Activated CD8-positive, alpha-beta memory T cell treated with anti-CD3 and anti-CD28 coated beads for 1 hour (primary cell): ENCODE data around the gene ELMOD3.
"Not testable (repeated sequence)": the region's sequence is repeated elsewhere in the genome, so short reads cannot be mapped to it uniquely, and the experiment has no call there.

Experiments
- DNase-seq, 2 donors: peaks; one replicate each; pipeline ENCODE4 v3.0.0-alpha.2; 2020; ENCODE audit warnings: low read depth in 1 of 2; ENCODE audit errors: extremely low read depth in 1 of 2

ELMOD3 gene

GRCh38 chr2:85354286-85355072, at the start of gene ELMOD3, which contains the start of gene RETSAT:
ELMOD3 (plus strand) TSS chr2:85354769; CDS start chr2:85357199, 2,430 bp downstream.
RETSAT (minus strand) TSS chr2:85354528; CDS start chr2:85354507, 21 bp downstream.
- peak; percentile 88 to 97 for DNase-seq

- DNase-seq = no peak
Measured at GRCh38 chr2:85307527-85307897, 47.1 kb upstream of the ELMOD3 start.

DNA sequence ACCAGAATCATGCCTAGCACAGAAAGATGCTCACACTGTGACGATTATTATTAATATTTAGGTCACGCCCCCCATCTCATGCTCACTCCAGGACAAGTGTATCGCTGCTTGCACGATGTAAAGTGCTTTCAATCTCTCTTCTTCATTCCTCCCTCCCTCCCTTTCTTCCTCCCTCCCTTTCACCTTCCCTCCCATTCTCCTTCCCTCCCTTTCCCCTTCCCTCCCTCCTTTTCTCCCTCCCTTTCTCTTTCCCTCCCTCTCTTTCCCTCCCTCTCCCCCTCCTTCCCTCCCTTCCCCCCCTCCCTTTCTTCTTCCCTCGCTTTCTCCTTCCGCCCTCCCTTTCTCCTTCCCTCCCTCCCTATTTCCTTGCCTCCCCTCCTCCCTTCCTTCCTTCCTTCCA, 46.4 kb upstream of the ELMOD3 start:
- DNase-seq = no peak

- no peak for DNase-seq
Measured at GRCh38 chr2:85308896-85309555, 45.5 kb upstream of the ELMOD3 start.

GRCh38 chr2:85309699-85310321, 44.8 kb upstream of the ELMOD3 start:
- DNase-seq = no peak

GRCh38 chr2:85310330-85310729, 44.2 kb upstream of the ELMOD3 start:
- DNase-seq = no peak

- DNase-seq = no peak
Measured at GRCh38 chr2:85312404-85312803, 42.2 kb upstream of the ELMOD3 start.

DNA sequence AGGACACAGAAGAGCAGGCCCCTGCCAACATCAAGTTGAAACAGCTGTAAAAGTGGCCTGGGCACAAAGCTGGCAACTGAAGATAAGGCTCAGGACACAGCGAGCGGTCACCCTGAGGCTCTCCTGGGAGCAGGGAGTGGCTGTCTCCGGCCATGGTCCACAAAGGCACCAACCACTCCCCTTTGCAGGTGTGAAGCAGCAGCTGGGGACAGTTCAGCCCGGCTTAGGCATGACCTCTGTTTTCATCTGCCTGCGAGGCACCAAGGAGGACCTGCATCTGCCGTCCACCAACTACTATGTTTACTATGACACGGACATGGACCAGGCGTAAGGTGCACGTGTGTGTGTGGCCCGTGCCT, 39.7 kb upstream of the ELMOD3 start:
- no peak for DNase-seq

- DNase-seq = not testable (repeated sequence)
Measured at GRCh38 chr2:85315921-85316320, 38.6 kb upstream of the ELMOD3 start.

- no peak for DNase-seq
Measured at GRCh38 chr2:85318222-85319074, 36.1 kb upstream of the ELMOD3 start.

- DNase-seq = no peak
Measured at GRCh38 chr2:85319796-85320195, 34.8 kb upstream of the ELMOD3 start.

DNA sequence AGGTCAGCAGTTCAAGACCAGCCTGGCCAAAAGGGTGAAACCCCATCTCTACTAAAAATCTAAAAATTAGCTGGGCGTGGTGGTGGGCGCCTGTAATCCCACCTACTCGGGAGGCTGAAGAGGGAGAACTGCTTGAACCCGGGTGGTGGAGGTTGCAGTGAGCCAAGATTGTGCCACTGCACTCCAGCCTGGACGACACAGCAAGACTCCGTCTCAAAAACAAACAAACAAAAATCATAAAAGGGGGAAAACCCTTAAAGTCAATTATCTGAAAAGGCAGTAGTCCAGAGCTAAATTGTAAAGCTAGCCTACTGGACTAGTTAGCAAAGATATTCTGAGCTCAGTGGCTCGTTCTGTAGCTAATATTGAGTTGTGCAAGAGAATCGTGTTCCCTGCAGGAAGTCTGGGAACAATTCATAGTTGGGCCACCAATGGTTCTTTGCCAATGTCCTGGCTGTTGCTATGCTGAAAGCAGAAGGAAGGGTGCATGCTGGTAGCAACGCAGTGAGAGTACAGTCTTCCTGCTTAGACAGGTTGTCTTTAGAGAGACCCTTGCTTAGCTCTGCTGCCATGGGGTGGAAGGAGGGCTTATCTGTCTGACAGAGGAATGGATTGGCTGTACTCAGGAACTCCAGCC, 31.1 kb upstream of the ELMOD3 start:
- DNase-seq = no peak

- DNase-seq = not testable (repeated sequence)
Measured at GRCh38 chr2:85323988-85324367, 30.6 kb upstream of the ELMOD3 start.

- no peak for DNase-seq
Measured at GRCh38 chr2:85324639-85325465, 29.7 kb upstream of the ELMOD3 start.

DNA sequence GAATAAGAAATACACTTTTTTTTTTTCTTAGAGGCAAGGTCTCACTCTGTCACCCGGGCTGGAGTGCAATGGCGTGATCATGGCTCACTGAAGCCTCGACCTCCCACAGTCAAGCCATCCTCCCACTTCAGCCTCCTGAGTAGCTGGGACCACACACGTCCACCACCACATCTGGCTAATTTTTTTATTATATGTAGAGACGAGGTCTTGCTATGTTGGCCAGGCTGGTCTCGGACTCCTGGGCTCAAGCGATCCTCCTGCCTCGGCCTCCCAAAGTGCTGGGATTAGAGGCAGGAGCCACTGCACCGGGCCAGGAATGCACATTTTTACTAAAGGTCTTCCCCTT, 29.1 kb upstream of the ELMOD3 start:
- no peak for DNase-seq

GRCh38 chr2:85326406-85327159, 28.0 kb upstream of the ELMOD3 start:
- DNase-seq = no peak

- peak in 1 of 2 donors; percentile 33 for DNase-seq
Measured at GRCh38 chr2:85327160-85327821, 27.3 kb upstream of the ELMOD3 start.

GRCh38 chr2:85327822-85328617, 26.5 kb upstream of the ELMOD3 start, which contains the start of gene TGOLN2:
TGOLN2 (minus strand) TSS chr2:85327989; CDS start chr2:85327962, 27 bp downstream.
- peak; percentile 81 to 92 for DNase-seq
